GM12891 (cell line): Measurements from ENCODE around the gene HIP1.
"Not testable (repeated sequence)": the region's sequence is repeated elsewhere in the genome, so short reads cannot be mapped to it uniquely, and the experiment has no call there.

Experiments used
- PAX5 ChIP-seq: IDR thresholded peaks from 2 replicates; pipeline ENCODE4 v1.6.1; 2011; ENCODE audit warnings: low read length, moderate library complexity, mild to moderate bottlenecking; ENCODE audit not compliant: insufficient read depth, severe bottlenecking
- POLR2A ChIP-seq: IDR thresholded peaks from 2 replicates; pipeline ENCODE4 v1.6.1; 2011; ENCODE audit warnings: low read depth, low read length, control low read depth
- POLR2AphosphoS5 ChIP-seq: IDR thresholded peaks from 2 replicates; pipeline ENCODE4 v1.6.1; 2011; ENCODE audit warnings: low read depth, low read length, control low read depth
- POU2F2 ChIP-seq: IDR thresholded peaks from 2 replicates; pipeline ENCODE4 v1.6.1; 2011; ENCODE audit warnings: low read depth, mild to moderate bottlenecking, control low read depth, low read length, moderate library complexity
- TAF1 ChIP-seq: IDR thresholded peaks from 2 replicates; pipeline ENCODE4 v1.6.1; 2011; ENCODE audit warnings: low read depth, low read length, control low read depth

GRCh38 chr7:75593500-75594184, 145.1 kb downstream of the HIP1 start:
- TF ChIP-seq POLR2A, PAX5, POU2F2, POLR2AphosphoS5, TAF1: not testable (repeated sequence)
